Measurements from ENCODE around the gene APOBR.

DNA sequence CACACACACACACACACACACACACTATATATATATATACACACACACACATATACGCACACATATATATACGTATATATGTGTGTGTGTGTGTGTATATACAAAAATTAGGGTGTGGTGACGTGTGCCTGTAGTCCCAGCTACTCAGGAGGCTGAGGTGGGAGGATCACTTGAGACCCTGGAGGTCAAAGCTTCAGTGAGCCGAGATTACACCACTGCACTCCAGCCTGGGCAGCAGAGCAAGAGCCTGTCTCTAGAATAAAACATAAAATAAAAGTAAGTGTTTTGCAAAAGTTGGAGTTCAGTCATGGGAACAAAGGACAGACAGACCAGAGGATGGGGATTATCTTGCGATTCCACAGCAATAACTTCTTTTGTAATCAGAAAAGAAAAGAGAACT lies 33.5 kb downstream of the APOBR start:
- no peak for TF ChIP-seq CTCF (IDR thresholded peaks at IDR 0.05; ENCODE audit: low read depth, low read length, missing input control)
- no peak for TF ChIP-seq ZBTB33 (IDR thresholded peaks at IDR 0.05)
- no peak for TF ChIP-seq TAF1 (conservative IDR thresholded peaks at IDR 0.05)
- TF ChIP-seq, protein P1, sequence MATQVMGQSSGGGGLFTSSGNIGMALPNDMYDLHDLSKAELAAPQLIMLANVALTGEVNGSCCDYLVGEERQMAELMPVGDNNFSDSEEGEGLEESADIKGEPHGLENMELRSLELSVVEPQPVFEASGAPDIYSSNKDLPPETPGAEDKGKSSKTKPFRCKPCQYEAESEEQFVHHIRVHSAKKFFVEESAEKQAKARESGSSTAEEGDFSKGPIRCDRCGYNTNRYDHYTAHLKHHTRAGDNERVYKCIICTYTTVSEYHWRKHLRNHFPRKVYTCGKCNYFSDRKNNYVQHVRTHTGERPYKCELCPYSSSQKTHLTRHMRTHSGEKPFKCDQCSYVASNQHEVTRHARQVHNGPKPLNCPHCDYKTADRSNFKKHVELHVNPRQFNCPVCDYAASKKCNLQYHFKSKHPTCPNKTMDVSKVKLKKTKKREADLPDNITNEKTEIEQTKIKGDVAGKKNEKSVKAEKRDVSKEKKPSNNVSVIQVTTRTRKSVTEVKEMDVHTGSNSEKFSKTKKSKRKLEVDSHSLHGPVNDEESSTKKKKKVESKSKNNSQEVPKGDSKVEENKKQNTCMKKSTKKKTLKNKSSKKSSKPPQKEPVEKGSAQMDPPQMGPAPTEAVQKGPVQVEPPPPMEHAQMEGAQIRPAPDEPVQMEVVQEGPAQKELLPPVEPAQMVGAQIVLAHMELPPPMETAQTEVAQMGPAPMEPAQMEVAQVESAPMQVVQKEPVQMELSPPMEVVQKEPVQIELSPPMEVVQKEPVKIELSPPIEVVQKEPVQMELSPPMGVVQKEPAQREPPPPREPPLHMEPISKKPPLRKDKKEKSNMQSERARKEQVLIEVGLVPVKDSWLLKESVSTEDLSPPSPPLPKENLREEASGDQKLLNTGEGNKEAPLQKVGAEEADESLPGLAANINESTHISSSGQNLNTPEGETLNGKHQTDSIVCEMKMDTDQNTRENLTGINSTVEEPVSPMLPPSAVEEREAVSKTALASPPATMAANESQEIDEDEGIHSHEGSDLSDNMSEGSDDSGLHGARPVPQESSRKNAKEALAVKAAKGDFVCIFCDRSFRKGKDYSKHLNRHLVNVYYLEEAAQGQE (IDR thresholded peaks at IDR 0.05), result no peak
- TF ChIP-seq RXRA (IDR thresholded peaks at IDR 0.05), result no peak
- no peak for TF ChIP-seq NR2F2 (IDR thresholded peaks at IDR 0.05)
- TF ChIP-seq YY1 (IDR thresholded peaks at IDR 0.05), result no peak
- no peak for TF ChIP-seq ATF3 (IDR thresholded peaks at IDR 0.05)
- no peak for TF ChIP-seq RAD21 (IDR thresholded peaks at IDR 0.05)
